OCI-LY7 (cell line): ENCODE measurements around the gene JOSD2.

Experiments
- EZH2phosphoT487 ChIP-seq: fragments of 200-600 bp; sonication (generic); IDR thresholded peaks from 2 replicates; pipeline ENCODE4 v1.6.1; 2018; ENCODE audit warnings: low read depth, borderline replicate concordance, mild to moderate bottlenecking, mixed run types, antibody characterized with exemption, low read length, moderate library complexity, mixed read lengths
- TF ChIP-seq, protein P1 (sequence below): fragments of 200-600 bp; sonication (generic); conservative IDR thresholded peaks from 2 replicates; pipeline ENCODE4 v1.5.1; 2014; ENCODE audit warnings: mild to moderate bottlenecking, antibody characterized with exemption, low read length, moderate library complexity, mixed read lengths

GRCh38 chr19:50457300-50457699, 53.7 kb downstream of the JOSD2 start:
- TF ChIP-seq, protein P1, sequence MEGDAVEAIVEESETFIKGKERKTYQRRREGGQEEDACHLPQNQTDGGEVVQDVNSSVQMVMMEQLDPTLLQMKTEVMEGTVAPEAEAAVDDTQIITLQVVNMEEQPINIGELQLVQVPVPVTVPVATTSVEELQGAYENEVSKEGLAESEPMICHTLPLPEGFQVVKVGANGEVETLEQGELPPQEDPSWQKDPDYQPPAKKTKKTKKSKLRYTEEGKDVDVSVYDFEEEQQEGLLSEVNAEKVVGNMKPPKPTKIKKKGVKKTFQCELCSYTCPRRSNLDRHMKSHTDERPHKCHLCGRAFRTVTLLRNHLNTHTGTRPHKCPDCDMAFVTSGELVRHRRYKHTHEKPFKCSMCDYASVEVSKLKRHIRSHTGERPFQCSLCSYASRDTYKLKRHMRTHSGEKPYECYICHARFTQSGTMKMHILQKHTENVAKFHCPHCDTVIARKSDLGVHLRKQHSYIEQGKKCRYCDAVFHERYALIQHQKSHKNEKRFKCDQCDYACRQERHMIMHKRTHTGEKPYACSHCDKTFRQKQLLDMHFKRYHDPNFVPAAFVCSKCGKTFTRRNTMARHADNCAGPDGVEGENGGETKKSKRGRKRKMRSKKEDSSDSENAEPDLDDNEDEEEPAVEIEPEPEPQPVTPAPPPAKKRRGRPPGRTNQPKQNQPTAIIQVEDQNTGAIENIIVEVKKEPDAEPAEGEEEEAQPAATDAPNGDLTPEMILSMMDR: no peak
- TF ChIP-seq EZH2phosphoT487: no peak
